CD4-positive, alpha-beta T cell treated with Interleukin-4 for 4 hours (primary cell): ENCODE measurements around the gene DUSP22.

Source experiments
- DNase-seq: peaks from one replicate; pipeline ENCODE4 v3.0.0-alpha.2; 2020

DUSP22 gene

GRCh38 chr6:297571-298232, 5.4 kb downstream of the DUSP22 start:
- DNase-seq, result no peak

GRCh38 chr6:298233-299103, 6.2 kb downstream of the DUSP22 start:
- DNase-seq, result peak; percentile 23

GRCh38 chr6:299104-299980, 7.1 kb downstream of the DUSP22 start:
- DNase-seq, result no peak

- DNase-seq, result no peak
Measured at GRCh38 chr6:300026-300425, 7.7 kb downstream of the DUSP22 start.

- DNase-seq, result no peak
Measured at GRCh38 chr6:300494-301198, 8.4 kb downstream of the DUSP22 start.

- no peak for DNase-seq
Measured at GRCh38 chr6:301526-301925, 9.2 kb downstream of the DUSP22 start.

GRCh38 chr6:301929-302705, 9.8 kb downstream of the DUSP22 start:
- no peak for DNase-seq

GRCh38 chr6:302760-303159, 10.5 kb downstream of the DUSP22 start:
- no peak for DNase-seq

- DNase-seq, result no peak
Measured at GRCh38 chr6:303263-303662, 11.0 kb downstream of the DUSP22 start.

GRCh38 chr6:303948-304558, 11.8 kb downstream of the DUSP22 start:
- no peak for DNase-seq

- DNase-seq, result no peak
Measured at GRCh38 chr6:304833-305370, 12.6 kb downstream of the DUSP22 start.

GRCh38 chr6:305371-306206, 13.3 kb downstream of the DUSP22 start:
- no peak for DNase-seq

- DNase-seq, result no peak
Measured at GRCh38 chr6:306641-307061, 14.4 kb downstream of the DUSP22 start.

GRCh38 chr6:307065-307814, 15.0 kb downstream of the DUSP22 start:
- DNase-seq, result no peak

GRCh38 chr6:307874-308273, 15.6 kb downstream of the DUSP22 start:
- DNase-seq, result no peak

GRCh38 chr6:308307-308706, 16.0 kb downstream of the DUSP22 start:
- no peak for DNase-seq

- no peak for DNase-seq
Measured at GRCh38 chr6:308768-309167, 16.5 kb downstream of the DUSP22 start.

- no peak for DNase-seq
Measured at GRCh38 chr6:309947-310346, 17.7 kb downstream of the DUSP22 start.

- no peak for DNase-seq
Measured at GRCh38 chr6:310671-311070, 18.4 kb downstream of the DUSP22 start.
